Measurements from ENCODE around the gene HCAR1.

The HCAR1 gene

DNA sequence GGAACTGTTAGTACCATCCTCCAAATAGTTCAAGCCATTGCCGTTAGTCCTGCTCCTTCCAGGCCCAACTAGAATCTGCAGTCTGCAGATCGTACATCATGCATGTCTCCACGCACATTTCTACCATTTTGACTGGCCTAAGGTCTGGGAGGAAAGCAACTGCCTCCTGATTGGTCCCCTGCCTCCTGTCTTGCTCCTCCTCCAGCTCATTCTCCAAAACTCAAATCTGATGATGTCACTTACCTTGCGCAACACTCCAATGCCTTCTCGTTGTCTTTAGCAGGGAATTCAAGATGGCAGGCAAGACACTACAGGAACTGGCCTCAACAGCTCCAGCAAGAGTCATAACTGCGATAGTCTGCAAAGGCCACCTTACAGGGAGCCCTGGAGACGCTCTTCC, 9.7 kb upstream of the HCAR1 start:
- Histone ChIP-seq H3K4me3 (ENCODE audit: low read depth, low read length) (no peak overlapping the region), H3K36me3 (ENCODE audit: control insufficient read depth in 2 of 2, insufficient read depth in 1 of 2, low read length in 2 of 2) (no peaks in the 10 kb centered on the region), H3K4me1 (ENCODE audit: control insufficient read depth, insufficient read depth, low read length) (no peaks in the 10 kb centered on the region), H3K27ac (ENCODE audit: extremely low read depth, low read depth, low read length) (no peak overlapping the region), H3K9me3 (ENCODE audit: control insufficient read depth, insufficient read depth, low read depth, low read length) (no peaks in the 10 kb centered on the region)
- ChIA-PET POLR2A (no interaction called here), CTCF (interaction anchor here (0.6 to 0.7 kb wide), 3 partner anchors 158 to 843 kb away, joined by 3 to 4 read pairs (median 3); no protein-coding TSS in a partner anchor)
- peak; percentile 80; the same call in 1 of the 2 replicates for TF ChIP-seq YY2 (tag by site-specific recombination; IDR thresholded peaks at IDR 0.05)
- TF ChIP-seq, protein P1, sequence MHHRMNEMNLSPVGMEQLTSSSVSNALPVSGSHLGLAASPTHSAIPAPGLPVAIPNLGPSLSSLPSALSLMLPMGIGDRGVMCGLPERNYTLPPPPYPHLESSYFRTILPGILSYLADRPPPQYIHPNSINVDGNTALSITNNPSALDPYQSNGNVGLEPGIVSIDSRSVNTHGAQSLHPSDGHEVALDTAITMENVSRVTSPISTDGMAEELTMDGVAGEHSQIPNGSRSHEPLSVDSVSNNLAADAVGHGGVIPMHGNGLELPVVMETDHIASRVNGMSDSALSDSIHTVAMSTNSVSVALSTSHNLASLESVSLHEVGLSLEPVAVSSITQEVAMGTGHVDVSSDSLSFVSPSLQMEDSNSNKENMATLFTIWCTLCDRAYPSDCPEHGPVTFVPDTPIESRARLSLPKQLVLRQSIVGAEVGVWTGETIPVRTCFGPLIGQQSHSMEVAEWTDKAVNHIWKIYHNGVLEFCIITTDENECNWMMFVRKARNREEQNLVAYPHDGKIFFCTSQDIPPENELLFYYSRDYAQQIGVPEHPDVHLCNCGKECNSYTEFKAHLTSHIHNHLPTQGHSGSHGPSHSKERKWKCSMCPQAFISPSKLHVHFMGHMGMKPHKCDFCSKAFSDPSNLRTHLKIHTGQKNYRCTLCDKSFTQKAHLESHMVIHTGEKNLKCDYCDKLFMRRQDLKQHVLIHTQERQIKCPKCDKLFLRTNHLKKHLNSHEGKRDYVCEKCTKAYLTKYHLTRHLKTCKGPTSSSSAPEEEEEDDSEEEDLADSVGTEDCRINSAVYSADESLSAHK (tag by site-specific recombination; IDR thresholded peaks at IDR 0.05): no peak
- no peak for TF ChIP-seq ZNF366 (tag by site-specific recombination; conservative IDR thresholded peaks at IDR 0.05)
- 0 out of 2 replicates have a peak, but pooled peaks have one; percentile 13 for TF ChIP-seq SP2 (tag by site-specific recombination; IDR thresholded peaks at IDR 0.05)
- TF ChIP-seq ZNF629 (tag by site-specific recombination; IDR thresholded peaks at IDR 0.05): 0 out of 2 replicates have a peak, but pooled peaks have one; percentile 19
- TF ChIP-seq ZSCAN23 (tag by site-specific recombination; IDR thresholded peaks at IDR 0.05): no peak
- TF ChIP-seq, protein P2, sequence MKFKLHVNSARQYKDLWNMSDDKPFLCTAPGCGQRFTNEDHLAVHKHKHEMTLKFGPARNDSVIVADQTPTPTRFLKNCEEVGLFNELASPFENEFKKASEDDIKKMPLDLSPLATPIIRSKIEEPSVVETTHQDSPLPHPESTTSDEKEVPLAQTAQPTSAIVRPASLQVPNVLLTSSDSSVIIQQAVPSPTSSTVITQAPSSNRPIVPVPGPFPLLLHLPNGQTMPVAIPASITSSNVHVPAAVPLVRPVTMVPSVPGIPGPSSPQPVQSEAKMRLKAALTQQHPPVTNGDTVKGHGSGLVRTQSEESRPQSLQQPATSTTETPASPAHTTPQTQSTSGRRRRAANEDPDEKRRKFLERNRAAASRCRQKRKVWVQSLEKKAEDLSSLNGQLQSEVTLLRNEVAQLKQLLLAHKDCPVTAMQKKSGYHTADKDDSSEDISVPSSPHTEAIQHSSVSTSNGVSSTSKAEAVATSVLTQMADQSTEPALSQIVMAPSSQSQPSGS (tag by site-specific recombination; IDR thresholded peaks at IDR 0.05; ENCODE audit: low read depth): peak; percentile 84

DNA sequence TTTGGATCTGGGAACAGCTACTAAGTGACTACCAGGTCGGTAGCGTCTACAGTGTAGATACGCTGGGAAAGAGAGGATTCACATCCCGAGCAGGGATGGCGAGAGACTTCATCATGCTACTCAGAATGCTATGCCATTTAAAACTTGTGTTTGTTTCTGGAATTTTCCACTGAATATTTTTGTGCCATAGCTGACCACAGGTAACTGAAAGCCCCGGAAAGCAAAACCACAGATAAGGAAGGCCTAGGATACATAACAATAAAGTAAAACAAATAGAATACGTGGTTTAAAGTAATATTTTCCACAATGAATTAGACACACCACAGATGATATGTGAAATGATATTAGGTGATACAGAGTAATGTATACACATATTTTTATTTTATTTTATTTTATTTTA, 7.9 kb upstream of the HCAR1 start:
- no peak overlapping the region for H3K27ac ChIP-seq (ENCODE audit: extremely low read depth, low read depth, low read length)
- H3K4me1 ChIP-seq (ENCODE audit: control insufficient read depth, insufficient read depth, low read length): no peaks in the 10 kb centered on the region
- H3K36me3 ChIP-seq (ENCODE audit: control insufficient read depth in 2 of 2, insufficient read depth in 1 of 2, low read length in 2 of 2): no peaks in the 10 kb centered on the region
- TF ChIP-seq ZBTB48 (tag by site-specific recombination; IDR thresholded peaks at IDR 0.05): no peak
- TF ChIP-seq ZNF433 (tag by site-specific recombination; IDR thresholded peaks at IDR 0.05; ENCODE audit: low read depth): no peak
- TF ChIP-seq ZNF791 (tag by site-specific recombination; IDR thresholded peaks at IDR 0.05): no peak
- TF ChIP-seq ZNF623 (tag by site-specific recombination; IDR thresholded peaks at IDR 0.05): no peak
- no peak for TF ChIP-seq ZNF426 (tag by site-specific recombination; IDR thresholded peaks at IDR 0.05)
- TF ChIP-seq ZNF23 (tag by site-specific recombination; IDR thresholded peaks at IDR 0.05; ENCODE audit: borderline replicate concordance): no peak
- TF ChIP-seq, protein P3, sequence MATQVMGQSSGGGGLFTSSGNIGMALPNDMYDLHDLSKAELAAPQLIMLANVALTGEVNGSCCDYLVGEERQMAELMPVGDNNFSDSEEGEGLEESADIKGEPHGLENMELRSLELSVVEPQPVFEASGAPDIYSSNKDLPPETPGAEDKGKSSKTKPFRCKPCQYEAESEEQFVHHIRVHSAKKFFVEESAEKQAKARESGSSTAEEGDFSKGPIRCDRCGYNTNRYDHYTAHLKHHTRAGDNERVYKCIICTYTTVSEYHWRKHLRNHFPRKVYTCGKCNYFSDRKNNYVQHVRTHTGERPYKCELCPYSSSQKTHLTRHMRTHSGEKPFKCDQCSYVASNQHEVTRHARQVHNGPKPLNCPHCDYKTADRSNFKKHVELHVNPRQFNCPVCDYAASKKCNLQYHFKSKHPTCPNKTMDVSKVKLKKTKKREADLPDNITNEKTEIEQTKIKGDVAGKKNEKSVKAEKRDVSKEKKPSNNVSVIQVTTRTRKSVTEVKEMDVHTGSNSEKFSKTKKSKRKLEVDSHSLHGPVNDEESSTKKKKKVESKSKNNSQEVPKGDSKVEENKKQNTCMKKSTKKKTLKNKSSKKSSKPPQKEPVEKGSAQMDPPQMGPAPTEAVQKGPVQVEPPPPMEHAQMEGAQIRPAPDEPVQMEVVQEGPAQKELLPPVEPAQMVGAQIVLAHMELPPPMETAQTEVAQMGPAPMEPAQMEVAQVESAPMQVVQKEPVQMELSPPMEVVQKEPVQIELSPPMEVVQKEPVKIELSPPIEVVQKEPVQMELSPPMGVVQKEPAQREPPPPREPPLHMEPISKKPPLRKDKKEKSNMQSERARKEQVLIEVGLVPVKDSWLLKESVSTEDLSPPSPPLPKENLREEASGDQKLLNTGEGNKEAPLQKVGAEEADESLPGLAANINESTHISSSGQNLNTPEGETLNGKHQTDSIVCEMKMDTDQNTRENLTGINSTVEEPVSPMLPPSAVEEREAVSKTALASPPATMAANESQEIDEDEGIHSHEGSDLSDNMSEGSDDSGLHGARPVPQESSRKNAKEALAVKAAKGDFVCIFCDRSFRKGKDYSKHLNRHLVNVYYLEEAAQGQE (tag by site-specific recombination; IDR thresholded peaks at IDR 0.05): no peak
- TF ChIP-seq, protein P4, sequence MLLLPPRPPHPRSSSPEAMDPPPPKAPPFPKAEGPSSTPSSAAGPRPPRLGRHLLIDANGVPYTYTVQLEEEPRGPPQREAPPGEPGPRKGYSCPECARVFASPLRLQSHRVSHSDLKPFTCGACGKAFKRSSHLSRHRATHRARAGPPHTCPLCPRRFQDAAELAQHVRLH (tag by site-specific recombination; IDR thresholded peaks at IDR 0.05): no peak
- TF ChIP-seq ZBTB17 (tag by site-specific recombination; IDR thresholded peaks at IDR 0.05): no peak
- ChIA-PET CTCF (interaction anchor here (1.3 kb wide), 1 partner anchor 14 kb away, joined by 4 read pairs; the partner anchor contains the start of gene DENR), POLR2A (interaction anchor here (0.5 kb wide), 1 partner anchor 741 kb away, joined by 5 read pairs; no protein-coding TSS in a partner anchor)
- H3K9me3 ChIP-seq (ENCODE audit: control insufficient read depth, insufficient read depth, low read depth, low read length): no peaks in the 10 kb centered on the region
- H3K4me3 ChIP-seq (ENCODE audit: low read depth, low read length): no peak overlapping the region

Data from HEK293 (cell line).